SK-N-MC (cell line): ENCODE data around the gene CTNNA1.

Experiments used
- EZH2 ChIP-seq: fragments of 200-600 bp; sonication (generic); IDR thresholded peaks from one replicate; pipeline ENCODE4 v1.6.1; 2017; ENCODE audit warnings: antibody characterized with exemption
- POLR2AphosphoS5 ChIP-seq: IDR thresholded peaks from 2 replicates; pipeline ENCODE4 v1.6.1; 2012; ENCODE audit warnings: mild to moderate bottlenecking, low read depth, low read length, borderline replicate concordance

DNA sequence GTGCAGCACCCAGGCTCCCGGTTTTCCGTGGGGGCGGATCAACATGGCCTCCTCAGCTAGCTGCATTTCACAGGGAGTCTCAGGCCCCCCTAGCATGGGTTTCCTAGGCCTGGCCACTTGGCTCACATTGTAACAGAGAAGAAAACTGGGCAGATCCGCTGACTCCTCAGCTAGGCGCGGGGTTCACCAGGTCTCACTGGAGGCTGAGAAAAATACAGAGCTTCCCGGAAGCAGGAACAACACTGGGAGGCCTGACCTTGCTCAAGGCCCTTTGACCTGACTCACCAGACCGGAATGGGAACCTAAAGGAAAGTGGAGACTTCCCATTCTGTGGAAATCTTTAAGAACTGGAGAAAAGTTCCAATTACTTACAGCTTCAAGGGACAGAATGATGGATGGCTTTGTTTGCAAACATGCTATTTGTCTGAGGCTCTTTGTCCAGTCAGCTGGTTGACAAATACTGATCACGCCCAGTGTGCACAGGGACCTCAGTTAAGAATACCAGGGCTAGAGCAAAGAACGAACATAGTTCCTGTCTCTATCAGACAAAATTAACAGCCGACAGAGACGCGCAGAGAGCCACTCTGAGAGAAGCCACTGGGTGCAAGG lies 210.6 kb downstream of the CTNNA1 start:
- TF ChIP-seq POLR2AphosphoS5 = no peak
- TF ChIP-seq EZH2 = no peak
